Immature natural killer cell (primary cell): ENCODE results near the gene NPHS1. TPM values are rescaled to one million over a fixed set of nuclear protein-coding genes. Genes with fewer than 3 reads are reported as not detected.

Experiments
- DNase-seq, 3 donors: peaks; one replicate each; pipeline ENCODE4 v3.0.0; 2022; ENCODE audit warnings: mixed read lengths in 1 of 3
- H3K27ac Mint-ChIP-seq, 6 donors: one replicate each; pipeline ENCODE4 v1.8.0; 2020; ENCODE audit warnings: mixed read lengths in 6 of 6, mild to moderate bottlenecking in 5 of 6, inconsistent platforms in 4 of 6, moderate library complexity in 3 of 6
- H3K27me3 Mint-ChIP-seq, 3 donors: one replicate each; pipeline ENCODE4 v1.8.0; 2020 to 2021; ENCODE audit warnings: low read depth in 3 of 3, mild to moderate bottlenecking in 3 of 3, mixed read lengths in 3 of 3, moderate library complexity in 3 of 3, inconsistent platforms in 1 of 3
- H3K36me3 Mint-ChIP-seq, 3 donors: one replicate each; pipeline ENCODE4 v1.8.0; 2020; ENCODE audit warnings: mixed read lengths in 3 of 3, inconsistent platforms in 2 of 3, mild to moderate bottlenecking in 2 of 3
- H3K4me1 Mint-ChIP-seq, 2 donors: one replicate each; pipeline ENCODE4 v1.8.0; 2020; ENCODE audit warnings: inconsistent platforms in 2 of 2, mild to moderate bottlenecking in 2 of 2, mixed read lengths in 2 of 2, moderate library complexity in 1 of 2
- H3K4me3 Mint-ChIP-seq, 5 donors: one replicate each; pipeline ENCODE4 v1.8.0; 2020; ENCODE audit warnings: mild to moderate bottlenecking in 5 of 5, mixed read lengths in 5 of 5, inconsistent platforms in 3 of 5, moderate library complexity in 3 of 5
- H3K9me3 Mint-ChIP-seq, 6 donors: one replicate each; pipeline ENCODE4 v1.8.0; 2020; ENCODE audit warnings: mild to moderate bottlenecking in 6 of 6, mixed read lengths in 6 of 6, inconsistent platforms in 4 of 6, moderate library complexity in 3 of 6
- polyA plus RNA-seq, 3 donors: library from polyadenylated mRNA; unstranded; fragments of 300-500 nt; fragmentation: Illumina TruSeq; gene quantifications; one replicate each; pipeline ENCODE4 v1.2.3, GENCODE V29; 2021

NPHS1 gene
- polyA plus RNA-seq, 3 donors from 2014 or later: not detected

DNA sequence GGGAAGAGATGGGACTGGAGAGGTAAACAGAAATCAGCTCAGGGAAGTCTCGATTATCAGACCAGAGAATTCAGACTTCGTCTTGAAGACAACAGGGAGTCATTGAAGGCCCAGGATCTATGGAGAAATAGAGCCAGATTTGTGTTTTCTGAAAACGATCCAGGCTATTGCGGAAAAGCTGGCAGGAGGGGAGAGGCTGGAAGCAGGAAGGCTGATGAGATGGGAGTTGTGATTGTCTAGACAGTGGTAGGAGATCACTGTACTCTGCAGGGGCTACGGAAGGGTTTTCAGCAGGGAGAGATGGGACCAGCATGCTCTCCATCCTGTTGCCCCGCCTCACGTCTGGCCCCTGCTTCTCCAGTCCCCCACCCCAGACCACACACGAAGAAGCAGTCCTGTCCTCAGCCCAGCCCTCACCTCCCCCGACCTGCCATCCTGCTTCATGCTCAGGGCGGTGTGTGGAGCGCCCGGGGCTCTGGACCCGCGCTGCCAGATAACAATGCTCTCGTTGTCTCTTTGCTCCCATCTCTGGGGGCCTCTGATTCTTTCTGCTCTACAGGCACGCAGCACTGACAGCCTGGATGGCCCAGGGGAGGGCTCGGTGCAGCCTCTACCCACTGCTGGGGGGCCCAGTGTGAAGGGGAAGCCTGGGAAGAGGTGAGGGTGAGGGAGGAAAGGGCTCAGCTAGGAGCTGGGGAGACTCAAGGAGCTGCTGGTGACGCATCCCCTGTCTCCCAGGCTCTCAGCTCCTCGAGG, 75.0 kb downstream of the NPHS1 start:
- Mint-ChIP-seq H3K27ac (peak overlapping the region in 1 of 6 donors; percentile 28), H3K36me3 (peaks cover 0 to 9% (median 4%) of the 10 kb centered on the region in 3 donors), H3K9me3 (no peaks in the 10 kb centered on the region), H3K4me1 (peaks cover 14 to 25% of the 10 kb centered on the region in 2 donors), H3K27me3 (peaks cover 0 to 4% (median 4%) of the 10 kb centered on the region in 3 donors), H3K4me3 (peak overlapping the region; percentile 27 to 89 (median 58))
- no peak for DNase-seq

DNA sequence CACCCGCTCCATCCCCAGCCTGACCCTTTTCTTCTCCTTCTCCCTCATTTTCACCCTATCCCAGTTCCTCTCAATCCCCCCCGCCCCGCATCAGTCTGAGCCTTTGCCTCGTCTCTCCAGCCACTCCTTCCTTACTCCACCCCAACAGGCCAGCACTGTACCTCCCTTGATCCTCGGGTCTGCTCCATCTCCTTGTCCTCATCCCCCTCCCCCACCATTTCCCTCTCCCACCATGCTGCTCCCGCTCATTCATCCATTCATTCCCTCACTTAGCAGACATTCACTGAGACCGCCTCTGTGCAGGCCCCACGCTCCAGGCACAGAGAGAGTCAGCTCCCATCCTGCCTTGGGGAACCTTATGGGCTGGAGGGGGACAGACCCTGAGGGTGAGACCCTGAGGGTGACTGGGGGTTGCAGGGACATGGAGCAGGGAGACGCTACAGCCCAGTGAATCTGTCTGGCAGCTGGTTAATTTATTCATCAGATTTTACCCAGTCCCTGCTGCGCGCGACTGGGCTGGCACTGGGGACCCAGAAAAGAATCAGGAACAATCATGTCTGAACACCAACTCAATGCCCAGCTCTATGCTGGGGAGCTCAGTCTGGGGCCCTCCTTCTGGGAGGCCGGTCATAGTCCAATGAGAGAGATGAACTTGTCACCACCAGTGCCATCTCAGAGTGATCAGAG, 76.1 kb downstream of the NPHS1 start:
- DNase-seq: no peak
- no peaks in the 10 kb centered on the region for H3K9me3 Mint-ChIP-seq
- H3K27ac Mint-ChIP-seq: peak overlapping the region in 3 of 6 donors; percentile 11 to 64 (median 32)
- peak overlapping the region; percentile 58 to 89 (median 73) for H3K4me3 Mint-ChIP-seq
- H3K4me1 Mint-ChIP-seq: peaks cover 14 to 25% of the 10 kb centered on the region in 2 donors
- H3K27me3 Mint-ChIP-seq: peaks cover 0 to 4% (median 2%) of the 10 kb centered on the region in 3 donors
- H3K36me3 Mint-ChIP-seq: peaks cover 0 to 5% (median 4%) of the 10 kb centered on the region in 3 donors

Other genes with a start within 250 kb of the NPHS1 start
- 1 to 10 TPM in 2 of 3 donors, under 1 TPM in 1; 0.98 to 7.5 (median 6.0) TPM for gene HAUS5, start 239.8 kb downstream of the NPHS1 start, polyA plus RNA-seq
- gene RBM42, start 223.5 kb downstream of the NPHS1 start, polyA plus RNA-seq: 10 to 100 TPM; 51.4 to 91.8 (median 72.7) TPM
- gene ETV2, start 210.8 kb downstream of the NPHS1 start, polyA plus RNA-seq: under 1 TPM; 0.55 to 0.79 (median 0.68) TPM
- 1,000 to 10,000 TPM in 1 of 3 donors, 100 to 1,000 TPM in 2; 711 to 1,050 (median 736) TPM for gene COX6B1, start 204.2 kb downstream of the NPHS1 start, polyA plus RNA-seq
- not detected for gene UPK1A, start 186.0 kb downstream of the NPHS1 start, polyA plus RNA-seq
- not detected for gene ZBTB32, start 147.9 kb downstream of the NPHS1 start, polyA plus RNA-seq
- 1 to 10 TPM in 1 of 3 donors, under 1 TPM in 1, not detected in 1; 0.30 to 1.8 TPM for gene KMT2B, start 134.5 kb downstream of the NPHS1 start, polyA plus RNA-seq
- gene IGFLR1, start 110.1 kb downstream of the NPHS1 start, polyA plus RNA-seq: 100 to 1,000 TPM in 2 of 3 donors, 10 to 100 TPM in 1; 94.6 to 116 (median 109) TPM
- gene U2AF1L4, start 107.1 kb downstream of the NPHS1 start, polyA plus RNA-seq: 10 to 100 TPM; 11.8 to 21.4 (median 15.8) TPM
- gene PSENEN, start 106.9 kb downstream of the NPHS1 start, polyA plus RNA-seq: 100 to 1,000 TPM; 127 to 149 (median 129) TPM
- 10 to 100 TPM in 2 of 3 donors, 1 to 10 TPM in 1; 9.7 to 15.2 (median 12.6) TPM for gene LIN37, start 103.9 kb downstream of the NPHS1 start, polyA plus RNA-seq
- gene HSPB6, start 95.5 kb downstream of the NPHS1 start, polyA plus RNA-seq: not detected
- 1 to 10 TPM; 1.2 to 7.8 (median 2.2) TPM for gene PROSER3, start 94.3 kb downstream of the NPHS1 start, polyA plus RNA-seq
- under 1 TPM in 1 of 3 donors, not detected in 2; 0.37 TPM for gene ARHGAP33, start 76.9 kb downstream of the NPHS1 start, polyA plus RNA-seq
- not detected for gene PRODH2, start 39.7 kb downstream of the NPHS1 start, polyA plus RNA-seq
- under 1 TPM in 1 of 3 donors, not detected in 2; 0.19 TPM for gene KIRREL2, start 4.4 kb upstream of the NPHS1 start, polyA plus RNA-seq
- under 1 TPM in 1 of 3 donors, not detected in 2; 0.72 TPM for gene APLP1, start 16.1 kb upstream of the NPHS1 start, polyA plus RNA-seq
- 1 to 10 TPM; 2.7 to 8.0 (median 2.9) TPM for gene NFKBID, start 48.0 kb upstream of the NPHS1 start, polyA plus RNA-seq
- gene HCST, start 50.0 kb upstream of the NPHS1 start, polyA plus RNA-seq: 1,000 to 10,000 TPM; 1,885 to 2,801 (median 2,654) TPM
- gene TYROBP, start 55.8 kb upstream of the NPHS1 start, polyA plus RNA-seq: 1,000 to 10,000 TPM; 2,771 to 3,312 (median 2,871) TPM
- under 1 TPM; 0.17 to 0.62 (median 0.32) TPM for gene LRFN3, start 83.9 kb upstream of the NPHS1 start, polyA plus RNA-seq
- 10 to 100 TPM; 44.7 to 51.0 (median 48.3) TPM for gene SDHAF1, start 142.7 kb upstream of the NPHS1 start, polyA plus RNA-seq
- gene SYNE4, start 156.3 kb upstream of the NPHS1 start, polyA plus RNA-seq: not detected
- 10 to 100 TPM; 27.2 to 34.6 (median 30.0) TPM for gene ALKBH6, start 161.7 kb upstream of the NPHS1 start, polyA plus RNA-seq
- gene CLIP3, start 180.4 kb upstream of the NPHS1 start, polyA plus RNA-seq: under 1 TPM in 2 of 3 donors, not detected in 1; 0.07 to 0.55 TPM
- 10 to 100 TPM in 2 of 3 donors, 1 to 10 TPM in 1; 3.2 to 10.7 (median 10.1) TPM for gene THAP8, start 201.8 kb upstream of the NPHS1 start, polyA plus RNA-seq
- under 1 TPM in 2 of 3 donors, not detected in 1; 0.12 to 0.77 TPM for gene WDR62, start 202.4 kb upstream of the NPHS1 start, polyA plus RNA-seq